GM12872 (cell line): ENCODE results near the gene FHOD3.

Source experiments
- TF ChIP-seq, protein P1 (sequence below): IDR thresholded peaks from 3 replicates; pipeline ENCODE4 v1.5.1; 2011; ENCODE audit warnings: low read depth, mild to moderate bottlenecking, low read length, moderate library complexity; ENCODE audit not compliant: insufficient read depth

FHOD3 gene

DNA sequence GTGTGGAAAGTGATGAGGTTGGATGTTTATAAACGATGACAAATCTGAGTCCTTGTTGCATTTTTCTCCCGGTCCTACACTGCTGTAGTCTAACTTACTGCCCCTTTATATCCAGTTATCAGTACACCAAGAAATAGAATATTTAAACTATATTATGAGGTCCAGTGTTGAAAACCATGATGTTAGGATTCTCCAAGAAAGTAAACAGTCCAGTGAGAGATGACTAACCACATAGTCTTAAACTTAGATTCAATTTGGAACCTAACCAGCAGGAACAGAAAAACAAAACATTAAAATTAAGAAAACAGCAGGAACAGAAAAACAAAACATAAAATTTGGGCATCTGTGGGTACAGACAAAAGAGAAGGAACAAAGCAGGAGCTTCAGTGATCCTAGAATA, 388.1 kb downstream of the FHOD3 start:
- TF ChIP-seq, protein P1, sequence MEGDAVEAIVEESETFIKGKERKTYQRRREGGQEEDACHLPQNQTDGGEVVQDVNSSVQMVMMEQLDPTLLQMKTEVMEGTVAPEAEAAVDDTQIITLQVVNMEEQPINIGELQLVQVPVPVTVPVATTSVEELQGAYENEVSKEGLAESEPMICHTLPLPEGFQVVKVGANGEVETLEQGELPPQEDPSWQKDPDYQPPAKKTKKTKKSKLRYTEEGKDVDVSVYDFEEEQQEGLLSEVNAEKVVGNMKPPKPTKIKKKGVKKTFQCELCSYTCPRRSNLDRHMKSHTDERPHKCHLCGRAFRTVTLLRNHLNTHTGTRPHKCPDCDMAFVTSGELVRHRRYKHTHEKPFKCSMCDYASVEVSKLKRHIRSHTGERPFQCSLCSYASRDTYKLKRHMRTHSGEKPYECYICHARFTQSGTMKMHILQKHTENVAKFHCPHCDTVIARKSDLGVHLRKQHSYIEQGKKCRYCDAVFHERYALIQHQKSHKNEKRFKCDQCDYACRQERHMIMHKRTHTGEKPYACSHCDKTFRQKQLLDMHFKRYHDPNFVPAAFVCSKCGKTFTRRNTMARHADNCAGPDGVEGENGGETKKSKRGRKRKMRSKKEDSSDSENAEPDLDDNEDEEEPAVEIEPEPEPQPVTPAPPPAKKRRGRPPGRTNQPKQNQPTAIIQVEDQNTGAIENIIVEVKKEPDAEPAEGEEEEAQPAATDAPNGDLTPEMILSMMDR: no peak

DNA sequence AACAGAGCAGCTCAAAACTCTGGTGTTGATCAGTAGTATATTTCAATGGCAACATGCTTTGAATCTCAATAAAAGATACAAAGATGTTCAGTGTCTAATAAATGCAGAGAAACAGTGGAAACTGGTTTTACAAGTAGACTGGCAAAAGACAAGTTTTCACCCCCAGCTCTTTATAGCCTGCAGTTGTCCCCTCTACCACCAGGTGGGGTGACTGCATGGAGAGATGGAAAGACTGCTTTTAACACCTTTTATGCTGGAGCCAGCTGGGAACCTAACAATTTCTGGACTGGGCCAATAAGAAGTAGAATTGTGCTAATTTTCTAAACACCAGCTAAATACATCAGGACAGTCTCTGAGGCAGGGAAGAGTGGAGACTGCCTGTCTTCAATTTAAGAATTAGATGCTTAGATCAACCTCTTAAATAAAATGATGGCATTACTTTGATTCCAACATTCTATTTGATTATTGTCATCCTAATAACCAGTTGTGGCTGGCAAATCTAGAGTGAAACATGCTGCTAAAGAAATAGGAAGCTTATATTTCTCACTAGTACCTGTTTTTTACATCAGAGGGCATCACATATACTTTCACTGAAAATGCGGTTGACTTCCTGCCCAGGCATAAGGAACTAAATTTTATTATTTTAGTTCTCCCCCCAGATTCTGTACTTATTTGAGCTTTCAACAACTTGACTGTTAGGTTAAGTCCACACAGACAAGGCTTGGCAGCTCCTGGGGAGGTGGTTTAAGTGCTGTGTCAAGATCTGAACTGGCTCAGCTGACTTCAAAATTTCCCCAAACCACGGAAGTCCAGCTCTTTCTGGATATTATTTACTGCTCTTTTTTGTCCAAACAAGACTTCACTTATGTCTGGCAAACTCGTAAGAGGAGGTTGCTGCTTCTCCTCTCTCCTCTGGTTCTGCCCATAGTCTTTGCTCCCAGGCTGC, 390.8 kb downstream of the FHOD3 start:
- TF ChIP-seq, protein P1: peak; percentile 92

GRCh38 chr18:36692371-36692770, 394.9 kb downstream of the FHOD3 start:
- TF ChIP-seq, protein P1: no peak

- TF ChIP-seq, protein P1: no peak
Observed at GRCh38 chr18:36692921-36693332, 395.4 kb downstream of the FHOD3 start.

DNA sequence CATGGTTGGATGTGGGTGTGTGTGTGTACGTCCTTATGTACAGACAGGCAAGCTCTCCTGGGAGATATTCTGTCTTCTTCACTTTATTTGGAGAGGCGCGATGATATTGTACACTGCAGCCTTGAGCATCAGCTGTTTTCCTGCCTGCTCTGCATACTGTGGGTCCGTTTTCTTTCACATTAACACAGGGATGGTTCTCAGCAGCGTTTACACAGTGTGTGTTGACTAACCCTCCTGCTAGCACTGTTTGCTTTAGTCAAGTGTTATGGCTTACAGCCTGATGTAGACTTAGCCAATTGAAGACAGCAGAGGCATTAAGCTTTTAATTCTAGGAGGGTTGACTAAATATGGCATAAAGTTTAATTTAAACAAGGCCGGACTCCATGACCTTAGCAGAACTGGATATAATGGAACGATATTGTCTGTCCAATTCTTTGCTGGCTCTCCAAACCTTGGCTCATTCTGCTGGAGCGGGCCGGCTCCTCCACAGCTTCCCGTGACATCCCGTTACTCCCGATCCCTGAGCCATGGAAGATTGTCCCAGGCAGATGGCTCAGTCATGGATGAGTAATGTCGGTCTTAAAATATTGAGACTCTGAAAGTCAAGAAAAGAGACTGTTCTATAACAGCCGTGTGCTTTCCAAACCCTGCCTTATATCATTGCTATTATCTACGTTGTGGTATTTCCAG, 396.6 kb downstream of the FHOD3 start:
- TF ChIP-seq, protein P1: no peak

DNA sequence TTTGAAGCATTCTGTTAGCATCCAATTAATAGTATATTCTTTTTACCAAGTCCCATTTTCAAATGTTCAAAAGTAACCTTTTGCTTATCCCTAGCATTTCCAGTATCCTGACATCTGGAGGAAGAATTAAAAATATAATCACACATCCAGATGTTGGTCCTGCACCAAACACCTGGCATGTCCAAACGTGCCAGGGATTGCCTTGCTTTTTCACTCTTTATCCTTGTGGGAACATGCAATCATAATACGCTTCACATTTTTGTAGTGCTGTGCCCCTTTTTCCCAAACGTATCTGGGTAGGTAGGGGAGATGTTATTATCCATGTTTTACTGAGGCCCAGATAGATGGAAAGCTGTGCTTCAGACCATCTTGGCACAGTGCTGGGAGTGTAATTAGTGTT, 398.3 kb downstream of the FHOD3 start:
- TF ChIP-seq, protein P1: no peak

GRCh38 chr18:36697905-36698304, 400.4 kb downstream of the FHOD3 start:
- TF ChIP-seq, protein P1: no peak
